GM13976 (cell line): Measurements from ENCODE around the gene MED15.

Experiments
- DNase-seq: peaks from one replicate; pipeline ENCODE4 v3.0.0; 2012; ENCODE audit warnings: low spot score
- CTCF ChIP-seq: IDR thresholded peaks from 2 replicates; pipeline ENCODE4 v1.5.1; 2012; ENCODE audit warnings: borderline replicate concordance, mild to moderate bottlenecking; ENCODE audit not compliant: insufficient read depth; ENCODE audit errors: extremely low read depth, missing control alignments, control extremely low read depth
- in situ Hi-C: fragments of 300-500 bp; cut with MboI; formaldehyde crosslinking; loops from one replicate; pipeline ENCODE4 v1.12.0; 2022; ENCODE audit warnings: low sequenced_read_pairs, mixed read lengths, inconsistent platforms; ENCODE audit not compliant: unreplicated experiment

MED15 gene

GRCh38 chr22:20522134-20523004, 15.0 kb downstream of the MED15 start:
- no peak for TF ChIP-seq CTCF
- no peak for DNase-seq
- in situ Hi-C loops: no loop called here

- in situ Hi-C loops: no loop called here
- no peak for DNase-seq
These were observed 15.9 kb downstream of the MED15 start for GRCh38 chr22:20523086-20523983.

GRCh38 chr22:20524004-20524481, 16.6 kb downstream of the MED15 start:
- DNase-seq: peak; percentile 51
- in situ Hi-C loops: no loop called here

More at GRCh38 chr22:20523086-20523983, 15.9 kb downstream of the MED15 start:
- TF ChIP-seq CTCF: no peak

GRCh38 chr22:20525048-20525447, 17.6 kb downstream of the MED15 start:
- TF ChIP-seq CTCF: no peak
- DNase-seq: no peak
- in situ Hi-C loops: no loop called here

More at GRCh38 chr22:20524004-20524481, 16.6 kb downstream of the MED15 start:
- TF ChIP-seq CTCF: no peak

GRCh38 chr22:20526305-20526627, 18.9 kb downstream of the MED15 start:
- in situ Hi-C loops: no loop called here
- TF ChIP-seq CTCF: no peak
- DNase-seq: no peak

- TF ChIP-seq CTCF: no peak
- in situ Hi-C loops: no loop called here
- no peak for DNase-seq
These were observed 19.4 kb downstream of the MED15 start for GRCh38 chr22:20526628-20527355.
